Measurements from ENCODE around the gene FGR. TPM values are rescaled to one million over a fixed set of nuclear protein-coding genes. Genes with fewer than 3 reads are reported as not detected.
A peak's percentile ranks its signal among the peaks of the same experiment; 100 is the strongest.

The FGR gene
- total and polyA plus RNA-seq, 8 donors: 0.51 to 6.8 (median 3.1) TPM

- Histone ChIP-seq H3K4me3 (no peak overlapping the region), H3K9me3 (no peaks in the 10 kb centered on the region), H3K27me3 (no peaks in the 10 kb centered on the region), H3K36me3 (no peaks in the 10 kb centered on the region), H3K4me1 (peaks cover 0 to 3% (median 0%) of the 10 kb centered on the region in 3 donors), H3K27ac (no peak overlapping the region)
- intact Hi-C loops (cut with DNase I): loop anchor here in 2 of 3 donors (5.0 to 10.0 kb wide), 2 partner anchors 54 to 107 kb away; no protein-coding TSS in a partner anchor
- ATAC-seq (no peak), FAIRE-seq (no peak), DNase-seq (no peak)
- 91 to 92% methylated on average over 8 of the region's 8 CpGs for WGBS, 2 donors
- TF ChIP-seq CTCF (IDR thresholded peaks at IDR 0.05): no peak
These were observed 26.6 kb upstream of the FGR start for GRCh38 chr1:27661412-27662075.

DNA sequence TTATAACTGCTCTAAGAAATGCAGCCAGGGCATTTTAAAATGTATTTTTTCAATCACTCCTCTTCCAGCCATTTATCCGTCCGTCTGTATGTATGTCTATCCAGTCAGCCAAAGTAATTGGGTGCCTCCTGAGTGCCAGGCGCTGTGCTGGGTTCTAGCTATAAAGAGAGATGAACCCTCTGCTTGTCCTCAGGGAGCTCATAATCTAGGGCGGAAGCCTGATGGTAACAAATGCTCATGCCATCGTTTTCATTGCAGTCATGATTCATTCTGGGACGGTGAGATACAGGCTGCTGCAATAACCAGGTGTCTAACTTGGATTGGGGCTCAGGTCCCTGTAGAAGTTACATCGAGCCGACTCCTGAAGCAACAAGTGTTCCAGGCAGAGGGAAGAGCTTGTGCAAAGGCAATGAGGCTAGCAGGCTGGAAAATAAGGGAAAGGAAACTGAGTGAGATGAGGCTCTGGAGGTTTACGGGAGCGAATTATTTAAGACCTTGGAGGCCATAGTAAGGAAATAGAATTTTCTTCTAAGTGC, 25.4 kb upstream of the FGR start:
- intact Hi-C loops (cut with DNase I): loop anchor here in 2 of 3 donors (5.0 to 10.0 kb wide), 2 partner anchors 53 to 106 kb away; no protein-coding TSS in a partner anchor
- 47 to 54% methylated on average over 10 of the region's 10 CpGs for WGBS, 2 donors
- Histone ChIP-seq H3K9me3 (no peaks in the 10 kb centered on the region), H3K36me3 (no peaks in the 10 kb centered on the region), H3K4me1 (peaks cover 0 to 3% (median 0%) of the 10 kb centered on the region in 3 donors), H3K4me3 (peak overlapping the region; percentile 22 to 72 (median 48)), H3K27ac (peak overlapping the region in 3 of 4 donors; percentile 36 to 83 (median 82)), H3K27me3 (no peaks in the 10 kb centered on the region)
- DNase-seq: no peak
- no peak for ATAC-seq
- no peak for TF ChIP-seq CTCF (IDR thresholded peaks at IDR 0.05)
- no peak for FAIRE-seq

GRCh38 chr1:27659497-27660299, 24.7 kb upstream of the FGR start:
- WGBS, 2 donors: 7 to 8% methylated on average over 62 to 78 of the region's 78 CpGs
- no peak for FAIRE-seq
- ATAC-seq: peak; percentile 92 to 96 (median 93)

GRCh38 chr1:27658951-27659496, 24.0 kb upstream of the FGR start:
- Histone ChIP-seq H3K9me3 (no peaks in the 10 kb centered on the region), H3K27me3 (no peaks in the 10 kb centered on the region), H3K27ac (peak overlapping the region in 2 of 4 donors; percentile 82 to 83), H3K4me3 (no peak overlapping the region), H3K36me3 (no peaks in the 10 kb centered on the region), H3K4me1 (peaks cover 0 to 3% (median 0%) of the 10 kb centered on the region in 3 donors)
- ATAC-seq (no peak), DNase-seq (no peak), FAIRE-seq (no peak)
- 70% methylated on average over 7 of the region's 7 CpGs for WGBS, 2 donors
- intact Hi-C loops (cut with DNase I): no loop called here
- no peak for TF ChIP-seq CTCF (IDR thresholded peaks at IDR 0.05)

More at GRCh38 chr1:27659497-27660299, 24.7 kb upstream of the FGR start:
- peak overlapping the region; percentile 22 to 72 (median 48) for H3K4me3 ChIP-seq
- H3K27me3 ChIP-seq: no peaks in the 10 kb centered on the region
- H3K36me3 ChIP-seq: no peaks in the 10 kb centered on the region
- H3K4me1 ChIP-seq: peaks cover 0 to 3% (median 0%) of the 10 kb centered on the region in 3 donors
- no peak for TF ChIP-seq CTCF (IDR thresholded peaks at IDR 0.05)
- peak; percentile 86 to 94 (median 90) for DNase-seq
- peak overlapping the region; percentile 22 to 83 (median 59) for H3K27ac ChIP-seq
- no peaks in the 10 kb centered on the region for H3K9me3 ChIP-seq
- intact Hi-C loops (cut with DNase I): loop anchor here in 2 of 3 donors (5.0 to 10.0 kb wide), 2 partner anchors 52 to 105 kb away; no protein-coding TSS in a partner anchor

All from pancreas (tissue), 10 donors.